HG03460 (cell line): Measurements from ENCODE around the gene EPM2A.

Experiments used
- ATAC-seq: cut with Tn5 transposase; IDR thresholded peaks from one replicate; pipeline ENCODE4 v1.9.1; 2021; ENCODE audit not compliant: unreplicated experiment

The EPM2A gene

GRCh38 chr6:145608850-145609249, 126.5 kb downstream of the EPM2A start:
- ATAC-seq: no peak

- ATAC-seq: no peak
Observed at GRCh38 chr6:145603991-145604390, 131.3 kb downstream of the EPM2A start.

GRCh38 chr6:145603424-145603833, 131.9 kb downstream of the EPM2A start:
- no peak for ATAC-seq

GRCh38 chr6:145602726-145603326, 132.5 kb downstream of the EPM2A start:
- no peak for ATAC-seq

- ATAC-seq: no peak
Observed at GRCh38 chr6:145601397-145601796, 133.9 kb downstream of the EPM2A start.

GRCh38 chr6:145600299-145600698, 135.0 kb downstream of the EPM2A start:
- ATAC-seq: no peak

GRCh38 chr6:145588981-145589380, 146.3 kb downstream of the EPM2A start:
- no peak for ATAC-seq

- no peak for ATAC-seq
Observed at GRCh38 chr6:145587334-145587733, 148.0 kb downstream of the EPM2A start.

- ATAC-seq: no peak
Observed at GRCh38 chr6:145583753-145584152, 151.6 kb downstream of the EPM2A start.
